ENCODE results near the gene IHH.

Gene IHH

GRCh38 chr2:219037783-219038499 lies 22.8 kb downstream of the IHH start:
- no peak for DNase-seq

DNA sequence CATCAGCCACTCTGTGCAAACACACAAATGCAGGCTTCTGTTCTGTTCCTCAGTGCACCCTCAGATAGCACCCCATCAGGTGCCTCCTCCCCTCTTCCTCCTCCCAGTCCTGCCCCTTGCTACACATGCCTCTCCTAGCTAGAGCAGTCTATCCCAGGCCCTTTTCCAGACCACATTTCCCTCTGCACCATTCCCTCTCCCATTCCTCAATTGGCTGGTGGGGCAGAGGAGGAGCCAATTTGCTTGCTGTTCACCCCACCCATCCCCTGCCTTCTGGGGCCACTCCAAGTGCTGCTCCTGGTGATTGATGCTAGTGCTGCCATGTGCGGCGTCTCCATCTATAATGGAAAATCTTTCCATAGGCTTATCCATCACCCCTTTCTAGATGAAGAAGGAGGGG lies 24.8 kb downstream of the IHH start:
- DNase-seq = no peak

GRCh38 chr2:219034823-219035222 lies 25.9 kb downstream of the IHH start:
- DNase-seq = no peak

DNA sequence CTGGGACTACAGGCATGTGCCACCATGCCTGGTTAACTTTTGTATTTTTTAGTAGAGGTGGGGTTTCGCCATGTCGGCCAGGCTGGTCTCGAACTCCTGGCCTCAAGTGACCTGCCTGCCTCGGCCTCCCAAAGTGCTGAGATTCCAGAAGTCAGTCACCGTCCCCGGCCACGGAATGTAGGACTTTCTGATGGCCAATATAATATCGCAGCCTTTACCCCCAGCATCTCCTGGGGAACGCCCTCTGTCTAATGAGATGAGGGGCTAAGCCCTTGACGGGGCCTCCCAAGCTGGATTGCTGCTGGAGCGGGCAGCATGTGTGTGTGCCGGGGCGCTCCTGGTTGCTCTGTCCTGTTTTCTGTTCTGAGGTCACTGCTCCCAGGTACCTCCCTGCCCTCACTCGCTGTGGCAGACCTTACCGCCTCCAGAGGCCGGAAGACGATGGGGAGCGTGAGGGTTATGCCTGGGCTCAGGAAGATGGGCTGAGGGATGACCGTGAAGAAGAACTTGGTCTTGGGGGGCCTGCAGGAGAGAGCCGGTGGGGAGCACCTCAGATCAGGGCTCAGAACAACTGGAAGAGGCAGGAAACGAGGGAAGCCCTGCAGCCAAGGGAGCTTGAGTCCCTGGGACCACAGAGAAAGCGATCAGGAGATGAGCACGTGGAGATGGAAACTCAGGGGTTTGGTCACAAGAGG lies 28.5 kb downstream of the IHH start:
- no peak for DNase-seq

- no peak for DNase-seq
Observed at GRCh38 chr2:219031005-219031738, 29.5 kb downstream of the IHH start.

- no peak for DNase-seq
Observed at GRCh38 chr2:219030177-219030940, 30.4 kb downstream of the IHH start.

DNA sequence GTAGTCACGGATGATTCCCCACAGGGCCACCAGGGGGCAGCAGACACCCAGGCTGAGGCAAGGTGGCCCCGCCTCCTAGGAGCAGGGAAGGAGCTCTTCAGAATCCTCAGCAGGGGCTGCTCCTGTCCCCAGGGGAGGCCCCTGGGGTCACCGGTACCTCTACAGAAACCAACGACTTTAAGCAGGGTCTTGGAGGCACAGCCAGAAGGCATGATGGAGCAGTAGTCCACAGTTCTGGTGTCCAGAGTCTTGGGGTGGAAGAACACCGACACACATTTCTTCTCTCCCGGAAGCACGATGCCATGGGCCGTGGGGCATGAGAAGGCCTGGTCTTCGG lies 30.9 kb downstream of the IHH start:
- DNase-seq = peak; percentile 24

GRCh38 chr2:219028996-219029828 lies 31.5 kb downstream of the IHH start:
- DNase-seq = no peak

DNA sequence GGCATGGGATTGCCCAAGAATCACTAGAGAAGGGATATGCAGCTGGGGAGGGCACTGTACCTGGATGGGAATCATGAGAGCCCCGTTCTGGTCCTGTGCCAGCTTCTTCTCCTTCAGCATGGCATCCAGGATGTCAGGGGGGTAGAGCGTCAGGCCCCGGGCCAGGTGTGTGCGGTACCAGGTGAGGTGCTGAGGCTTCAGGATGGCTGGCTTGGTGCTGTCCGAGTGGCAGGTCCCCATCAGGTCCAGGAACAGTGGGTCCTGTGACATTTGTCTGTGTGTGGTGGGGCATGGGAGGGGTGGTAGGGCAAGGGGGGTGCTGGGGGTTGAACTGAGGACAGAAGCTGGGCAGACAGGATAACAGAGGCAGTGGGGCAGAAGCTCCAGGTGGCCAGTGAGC lies 32.6 kb downstream of the IHH start:
- no peak for DNase-seq

GRCh38 chr2:219027511-219028055 lies 33.1 kb downstream of the IHH start:
- DNase-seq = no peak

DNA sequence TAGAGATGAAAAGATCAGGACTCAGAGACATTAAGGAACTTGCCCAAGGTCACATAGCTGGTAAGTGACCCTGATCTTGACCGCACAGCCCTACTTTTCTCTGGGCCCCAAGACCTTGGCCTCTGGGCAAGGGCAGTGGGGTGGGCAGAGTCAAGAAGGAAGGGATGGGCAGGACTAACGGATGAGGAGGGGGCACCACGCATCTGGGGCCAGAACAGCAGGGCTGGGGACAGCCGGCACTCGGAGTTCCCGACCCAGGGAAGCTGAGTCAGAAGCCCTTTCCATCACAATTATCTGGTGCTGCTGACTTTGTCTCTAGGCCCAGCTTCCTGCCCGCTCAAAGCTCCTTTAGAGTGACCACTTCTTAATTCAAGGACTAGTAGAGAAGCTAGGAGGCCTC lies 33.8 kb downstream of the IHH start:
- DNase-seq = no peak

- DNase-seq = no peak
Observed at GRCh38 chr2:219025637-219026585, 34.8 kb downstream of the IHH start.

GRCh38 chr2:219024059-219024458 lies 36.7 kb downstream of the IHH start:
- DNase-seq = no peak

DNA sequence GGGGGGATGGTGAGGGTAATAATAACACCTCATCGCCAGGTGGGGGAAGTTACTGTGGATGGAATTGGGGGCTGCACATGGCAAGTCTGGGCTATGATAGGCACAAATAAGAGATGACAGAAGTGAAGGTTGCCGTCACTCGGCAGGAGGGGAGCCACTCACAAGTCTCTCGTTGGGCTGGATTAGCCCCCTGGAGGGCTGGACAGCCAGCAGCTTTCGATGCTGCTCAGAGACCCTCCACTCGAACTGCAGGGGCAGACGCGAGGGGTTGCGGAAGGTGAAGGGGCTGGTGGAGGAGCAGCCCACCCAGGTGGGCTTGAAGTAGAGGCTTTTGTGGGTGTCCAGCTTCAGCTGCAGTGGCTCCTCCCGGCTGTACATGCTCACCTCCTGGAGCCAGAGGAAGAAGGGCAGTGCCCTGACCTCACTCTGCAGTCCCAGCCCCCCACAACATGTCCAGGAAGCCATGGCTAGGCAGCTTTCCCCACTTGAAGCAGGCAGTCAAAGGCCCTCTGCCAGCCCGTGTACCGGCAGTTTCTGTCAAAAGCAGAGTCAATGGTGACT lies 37.6 kb downstream of the IHH start:
- DNase-seq = no peak

- DNase-seq = no peak
Observed at GRCh38 chr2:219022616-219023015, 38.1 kb downstream of the IHH start.

GRCh38 chr2:219022041-219022440 lies 38.7 kb downstream of the IHH start:
- no peak for DNase-seq

GRCh38 chr2:219021591-219021990 lies 39.1 kb downstream of the IHH start:
- no peak for DNase-seq

- DNase-seq = no peak
Observed at GRCh38 chr2:219020604-219021365, 39.9 kb downstream of the IHH start.

DNA sequence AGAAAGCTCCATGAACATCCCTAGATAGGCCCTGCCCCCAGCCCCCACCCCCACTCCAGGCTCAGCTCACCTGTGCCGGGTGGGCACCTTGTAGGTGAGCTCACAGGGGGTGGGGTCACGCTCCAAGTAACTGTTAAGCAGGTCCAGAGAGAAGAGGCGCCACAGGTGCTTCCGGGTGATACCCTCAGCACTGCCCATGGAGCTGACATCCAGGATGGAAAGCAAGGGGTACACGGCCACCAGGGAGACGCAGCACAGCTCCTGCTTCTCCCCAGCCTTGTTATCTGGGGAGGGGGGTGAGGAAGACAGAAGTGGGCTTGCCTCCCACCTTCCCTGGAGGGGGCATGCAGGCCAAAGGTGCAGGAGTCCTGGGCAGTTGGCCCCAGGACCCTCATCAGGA lies 41.3 kb downstream of the IHH start:
- no peak for DNase-seq

GRCh38 chr2:219018726-219019125 lies 42.0 kb downstream of the IHH start:
- no peak for DNase-seq

All from NCI-H1048 (cell line).